ENCODE results near the gene SREBF2.

SREBF2 gene

GRCh38 chr22:41892721-41893120 lies 59.8 kb downstream of the SREBF2 start:
- H4K20me1 ChIP-seq (ENCODE audit: insufficient read depth, low read length, poor library complexity, severe bottlenecking): no peaks in the 10 kb centered on the region
- H3K9ac ChIP-seq (ENCODE audit: low read depth, low read length, poor library complexity, severe bottlenecking): no peak overlapping the region
- H2AFZ ChIP-seq (ENCODE audit: low read length): no peak overlapping the region
- H3F3A ChIP-seq (ENCODE audit: low read depth): no peaks in the 10 kb centered on the region
- H3K9me3 ChIP-seq (ENCODE audit: insufficient read depth, low read depth, low read length): no peaks in the 10 kb centered on the region
- no peak for TF ChIP-seq EZH2phosphoT487 (IDR thresholded peaks at IDR 0.05; ENCODE audit: borderline replicate concordance)
- TF ChIP-seq CTCF (conservative IDR thresholded peaks at IDR 0.05; ENCODE audit: low read length): no peak
- no peaks in the 10 kb centered on the region for H3K4me1 ChIP-seq (ENCODE audit: insufficient read depth, low read length, poor library complexity, severe bottlenecking)
- no peak overlapping the region for H3K4me3 ChIP-seq (ENCODE audit: low read length, poor library complexity, severe bottlenecking)
- H3K4me2 ChIP-seq (ENCODE audit: low read depth, low read length, poor library complexity, severe bottlenecking): no peak overlapping the region
- no peaks in the 10 kb centered on the region for H3K79me2 ChIP-seq (ENCODE audit: insufficient read depth, low read length)
- no peaks in the 10 kb centered on the region for H3K27me3 ChIP-seq (ENCODE audit: insufficient read depth, low read length, poor library complexity, severe bottlenecking)
- no peaks in the 10 kb centered on the region for H3K9me2 ChIP-seq (replicated peaks; ENCODE audit: low read depth, low read length)
- peaks cover 91% of the 10 kb centered on the region for H3K36me3 ChIP-seq (ENCODE audit: insufficient read depth, low read length)

- Histone ChIP-seq H4K20me1 (ENCODE audit: insufficient read depth, low read length, poor library complexity, severe bottlenecking) (no peaks in the 10 kb centered on the region), H3K9me2 (replicated peaks; ENCODE audit: low read depth, low read length) (no peaks in the 10 kb centered on the region), H3K79me2 (ENCODE audit: insufficient read depth, low read length) (no peaks in the 10 kb centered on the region), H3K4me1 (ENCODE audit: insufficient read depth, low read length, poor library complexity, severe bottlenecking) (no peaks in the 10 kb centered on the region), H3K4me3 (ENCODE audit: low read length, poor library complexity, severe bottlenecking) (no peak overlapping the region), H3K9ac (ENCODE audit: low read depth, low read length, poor library complexity, severe bottlenecking) (no peak overlapping the region), H3K36me3 (ENCODE audit: insufficient read depth, low read length) (peaks cover 89% of the 10 kb centered on the region), H3K9me3 (ENCODE audit: insufficient read depth, low read depth, low read length) (no peaks in the 10 kb centered on the region), H3K4me2 (ENCODE audit: low read depth, low read length, poor library complexity, severe bottlenecking) (no peak overlapping the region), H3F3A (ENCODE audit: low read depth) (no peaks in the 10 kb centered on the region), H2AFZ (ENCODE audit: low read length) (no peak overlapping the region), H3K27me3 (ENCODE audit: insufficient read depth, low read length, poor library complexity, severe bottlenecking) (no peaks in the 10 kb centered on the region)
- TF ChIP-seq CTCF (conservative IDR thresholded peaks at IDR 0.05; ENCODE audit: low read length): no peak
These were observed 60.9 kb downstream of the SREBF2 start for GRCh38 chr22:41893591-41894375.

GRCh38 chr22:41898645-41899044 lies 65.7 kb downstream of the SREBF2 start:
- no peaks in the 10 kb centered on the region for H4K20me1 ChIP-seq (ENCODE audit: insufficient read depth, low read length, poor library complexity, severe bottlenecking)
- H3K4me2 ChIP-seq (ENCODE audit: low read depth, low read length, poor library complexity, severe bottlenecking): no peak overlapping the region
- no peaks in the 10 kb centered on the region for H3K9me3 ChIP-seq (ENCODE audit: insufficient read depth, low read depth, low read length)
- peaks cover 95% of the 10 kb centered on the region for H3K36me3 ChIP-seq (ENCODE audit: insufficient read depth, low read length)
- no peaks in the 10 kb centered on the region for H3K4me1 ChIP-seq (ENCODE audit: insufficient read depth, low read length, poor library complexity, severe bottlenecking)
- no peaks in the 10 kb centered on the region for H3K27me3 ChIP-seq (ENCODE audit: insufficient read depth, low read length, poor library complexity, severe bottlenecking)
- no peaks in the 10 kb centered on the region for H3F3A ChIP-seq (ENCODE audit: low read depth)
- no peak overlapping the region for H3K4me3 ChIP-seq (ENCODE audit: low read length, poor library complexity, severe bottlenecking)
- H3K9ac ChIP-seq (ENCODE audit: low read depth, low read length, poor library complexity, severe bottlenecking): no peak overlapping the region
- no peaks in the 10 kb centered on the region for H3K79me2 ChIP-seq (ENCODE audit: insufficient read depth, low read length)
- no peaks in the 10 kb centered on the region for H3K9me2 ChIP-seq (replicated peaks; ENCODE audit: low read depth, low read length)
- no peak overlapping the region for H2AFZ ChIP-seq (ENCODE audit: low read length)
- no peak for TF ChIP-seq CTCF (conservative IDR thresholded peaks at IDR 0.05; ENCODE audit: low read length)
- TF ChIP-seq EZH2phosphoT487 (IDR thresholded peaks at IDR 0.05; ENCODE audit: borderline replicate concordance): no peak

Data from Loucy (cell line).